Rectal smooth muscle tissue (tissue), 1 donor: ENCODE measurements around the gene OLIG2.

Experiments used
- H3K27ac ChIP-seq: one replicate; pipeline ENCODE4 v1.7.0; 2013; ENCODE audit warnings: low read depth, low read length, inconsistent platforms
- H3K27me3 ChIP-seq: one replicate; pipeline ENCODE4 v1.7.0; 2013; ENCODE audit warnings: low read length; ENCODE audit not compliant: control insufficient read depth, insufficient read depth
- H3K36me3 ChIP-seq: one replicate; pipeline ENCODE4 v1.7.0; 2013; ENCODE audit warnings: low read length; ENCODE audit not compliant: control insufficient read depth, insufficient read depth
- H3K4me1 ChIP-seq: one replicate; pipeline ENCODE4 v1.7.0; 2013; ENCODE audit warnings: low read length; ENCODE audit not compliant: control insufficient read depth, insufficient read depth
- H3K4me3 ChIP-seq: one replicate; pipeline ENCODE4 v1.7.0; 2013; ENCODE audit warnings: low read length
- H3K9ac ChIP-seq: one replicate; pipeline ENCODE4 v1.7.0; 2013; ENCODE audit warnings: low read length

OLIG2 gene

GRCh38 chr21:33008333-33009051, 17.2 kb upstream of the OLIG2 start:
- no peaks in the 10 kb centered on the region for H3K4me1 ChIP-seq
- no peaks in the 10 kb centered on the region for H3K36me3 ChIP-seq
- no peak overlapping the region for H3K27ac ChIP-seq
- no peak overlapping the region for H3K9ac ChIP-seq
- H3K27me3 ChIP-seq = no peaks in the 10 kb centered on the region
- no peak overlapping the region for H3K4me3 ChIP-seq

GRCh38 chr21:33010931-33011330, 14.8 kb upstream of the OLIG2 start:
- H3K27me3 ChIP-seq = no peaks in the 10 kb centered on the region
- no peak overlapping the region for H3K27ac ChIP-seq
- H3K9ac ChIP-seq = no peak overlapping the region
- H3K36me3 ChIP-seq = no peaks in the 10 kb centered on the region
- no peaks in the 10 kb centered on the region for H3K4me1 ChIP-seq
- H3K4me3 ChIP-seq = no peak overlapping the region

- no peak overlapping the region for H3K27ac ChIP-seq
- no peaks in the 10 kb centered on the region for H3K27me3 ChIP-seq
- H3K4me1 ChIP-seq = no peaks in the 10 kb centered on the region
- H3K4me3 ChIP-seq = no peak overlapping the region
- no peak overlapping the region for H3K9ac ChIP-seq
- H3K36me3 ChIP-seq = no peaks in the 10 kb centered on the region
Observed at GRCh38 chr21:33011462-33011861, 14.3 kb upstream of the OLIG2 start.

GRCh38 chr21:33013626-33014025, 12.1 kb upstream of the OLIG2 start:
- no peaks in the 10 kb centered on the region for H3K27me3 ChIP-seq
- H3K36me3 ChIP-seq = no peaks in the 10 kb centered on the region
- H3K9ac ChIP-seq = no peak overlapping the region
- H3K4me1 ChIP-seq = no peaks in the 10 kb centered on the region
- H3K27ac ChIP-seq = no peak overlapping the region
- no peak overlapping the region for H3K4me3 ChIP-seq

GRCh38 chr21:33014331-33014730, 11.4 kb upstream of the OLIG2 start:
- no peak overlapping the region for H3K9ac ChIP-seq
- H3K4me3 ChIP-seq = no peak overlapping the region
- H3K36me3 ChIP-seq = no peaks in the 10 kb centered on the region
- H3K4me1 ChIP-seq = no peaks in the 10 kb centered on the region
- no peak overlapping the region for H3K27ac ChIP-seq
- H3K27me3 ChIP-seq = peaks cover 7% of the 10 kb centered on the region

GRCh38 chr21:33015096-33015495, 10.6 kb upstream of the OLIG2 start:
- H3K4me1 ChIP-seq = no peaks in the 10 kb centered on the region
- no peaks in the 10 kb centered on the region for H3K36me3 ChIP-seq
- H3K27ac ChIP-seq = no peak overlapping the region
- H3K27me3 ChIP-seq = peaks cover 13% of the 10 kb centered on the region
- H3K4me3 ChIP-seq = no peak overlapping the region
- no peak overlapping the region for H3K9ac ChIP-seq

DNA sequence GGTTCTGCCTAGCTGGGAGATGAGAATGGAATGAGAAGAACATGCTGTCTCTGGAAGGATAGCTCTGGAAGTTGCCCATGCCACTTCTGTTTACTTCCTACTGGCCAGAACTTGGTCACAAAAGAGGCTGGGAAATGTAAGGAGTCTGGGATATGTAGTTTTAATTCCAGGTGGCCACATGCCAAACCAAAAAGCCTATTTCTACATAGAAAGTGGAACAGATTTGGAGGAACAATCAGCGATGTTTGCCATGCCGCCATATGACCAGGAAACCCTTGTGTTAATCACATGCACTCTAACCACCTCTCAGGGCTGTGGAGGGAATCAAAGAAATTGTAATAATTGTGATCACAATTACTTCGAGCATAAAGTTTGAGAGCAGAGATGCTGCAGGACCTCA, 10.0 kb upstream of the OLIG2 start:
- no peak overlapping the region for H3K27ac ChIP-seq
- peaks cover 13% of the 10 kb centered on the region for H3K27me3 ChIP-seq
- H3K4me1 ChIP-seq = no peaks in the 10 kb centered on the region
- no peak overlapping the region for H3K9ac ChIP-seq
- no peaks in the 10 kb centered on the region for H3K36me3 ChIP-seq
- no peak overlapping the region for H3K4me3 ChIP-seq

DNA sequence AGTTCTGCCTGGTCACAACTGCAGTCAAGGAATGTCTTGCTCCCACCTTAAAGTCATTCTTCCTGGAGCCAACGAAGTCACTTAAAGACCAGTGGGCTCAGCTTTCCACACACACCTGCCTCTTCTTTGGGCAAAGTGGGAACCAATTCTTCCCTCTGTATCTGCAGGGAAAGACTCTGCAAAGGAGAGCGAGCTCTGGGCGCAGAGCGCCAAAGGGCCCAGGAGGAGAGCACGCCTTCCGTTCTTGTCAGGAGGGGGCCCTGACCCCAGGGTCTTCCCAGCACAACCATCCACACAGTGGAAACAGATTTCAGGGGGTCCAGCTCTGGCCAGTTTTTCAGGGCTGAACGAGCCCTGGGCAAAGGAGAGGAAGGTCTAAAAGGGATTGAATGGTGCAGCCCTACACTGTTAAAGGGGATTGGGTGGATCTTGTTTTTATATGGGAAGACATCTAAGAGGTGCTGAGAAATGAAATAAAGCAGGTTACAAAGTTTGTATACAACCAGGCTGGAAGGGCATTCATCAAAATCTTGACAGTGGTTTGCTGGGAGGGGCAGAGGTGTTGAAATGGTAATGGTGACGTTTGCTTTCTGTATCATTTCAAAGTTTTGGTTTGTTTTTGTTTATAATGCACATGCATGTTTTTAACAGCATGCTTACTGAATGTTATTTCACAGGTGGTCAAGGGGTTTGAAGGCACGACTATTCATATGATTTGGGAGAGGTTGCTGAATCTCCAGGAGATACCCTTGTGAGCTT, 6.8 kb upstream of the OLIG2 start:
- peaks cover 34% of the 10 kb centered on the region for H3K27me3 ChIP-seq
- H3K27ac ChIP-seq = no peak overlapping the region
- H3K9ac ChIP-seq = no peak overlapping the region
- no peak overlapping the region for H3K4me3 ChIP-seq
- no peaks in the 10 kb centered on the region for H3K4me1 ChIP-seq
- H3K36me3 ChIP-seq = no peaks in the 10 kb centered on the region

GRCh38 chr21:33019516-33019884, 6.2 kb upstream of the OLIG2 start:
- Histone ChIP-seq H3K4me3 (no peak overlapping the region), H3K27me3 (peaks cover 38% of the 10 kb centered on the region), H3K9ac (no peak overlapping the region), H3K27ac (no peak overlapping the region), H3K4me1 (no peaks in the 10 kb centered on the region), H3K36me3 (no peaks in the 10 kb centered on the region)

- no peak overlapping the region for H3K9ac ChIP-seq
- no peak overlapping the region for H3K4me3 ChIP-seq
- no peak overlapping the region for H3K27ac ChIP-seq
- H3K27me3 ChIP-seq = peaks cover 41% of the 10 kb centered on the region
- H3K36me3 ChIP-seq = no peaks in the 10 kb centered on the region
- no peaks in the 10 kb centered on the region for H3K4me1 ChIP-seq
Observed at GRCh38 chr21:33019885-33020557, 5.7 kb upstream of the OLIG2 start.

DNA sequence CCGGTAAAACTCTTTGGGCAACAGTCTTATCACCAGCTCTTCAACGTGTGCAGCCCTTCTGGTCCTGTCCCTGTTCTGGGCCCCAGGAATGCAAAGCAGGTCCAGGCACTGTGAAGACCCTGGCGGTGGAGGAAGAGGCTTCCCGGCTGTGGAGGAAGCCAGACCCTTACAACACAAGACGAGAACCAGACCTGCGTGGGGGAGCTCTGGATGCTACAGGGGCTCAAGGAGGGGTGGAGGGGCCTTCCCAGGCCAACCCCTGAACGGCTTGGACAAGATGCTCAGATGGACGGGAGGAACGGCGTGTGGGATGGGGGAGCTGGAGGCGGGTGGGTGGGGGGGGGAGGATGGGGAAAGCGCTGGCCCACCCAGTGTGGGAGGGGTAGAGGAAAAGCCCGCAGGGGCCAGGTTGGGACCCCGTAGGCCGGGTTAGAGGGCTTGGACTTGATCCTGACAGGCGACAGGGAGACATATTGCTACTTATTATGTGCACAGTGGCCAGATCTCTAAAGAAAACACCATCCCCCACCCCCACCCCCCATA, 5.1 kb upstream of the OLIG2 start:
- no peaks in the 10 kb centered on the region for H3K36me3 ChIP-seq
- no peak overlapping the region for H3K27ac ChIP-seq
- no peak overlapping the region for H3K9ac ChIP-seq
- peaks cover 41% of the 10 kb centered on the region for H3K27me3 ChIP-seq
- no peak overlapping the region for H3K4me3 ChIP-seq
- no peaks in the 10 kb centered on the region for H3K4me1 ChIP-seq

DNA sequence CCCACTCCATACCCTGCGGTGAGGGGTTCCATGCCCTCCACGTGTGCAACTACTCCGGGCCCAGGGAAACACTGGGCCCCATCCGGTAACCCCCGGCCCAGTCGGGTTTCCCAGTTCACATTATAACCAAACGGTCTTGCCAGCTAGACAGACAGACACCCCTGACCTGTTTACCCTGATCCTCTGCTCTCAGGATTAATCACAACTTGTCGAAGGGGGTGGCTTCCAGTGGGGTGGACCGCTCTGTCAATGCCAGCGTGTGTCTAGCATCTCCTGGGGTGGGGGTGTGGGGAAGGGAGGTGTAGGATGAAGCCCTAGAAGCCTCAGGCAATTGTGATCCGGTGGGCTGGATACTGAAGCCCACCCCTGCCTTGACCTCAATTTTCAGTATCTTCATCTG, 4.6 kb upstream of the OLIG2 start:
- Histone ChIP-seq H3K4me1 (no peaks in the 10 kb centered on the region), H3K27me3 (peaks cover 44% of the 10 kb centered on the region), H3K9ac (no peak overlapping the region), H3K27ac (no peak overlapping the region), H3K4me3 (no peak overlapping the region), H3K36me3 (no peaks in the 10 kb centered on the region)
